Caki2 (cell line): ENCODE data around the gene PHLPP1. TPM values are rescaled to one million over a fixed set of nuclear protein-coding genes. Genes with fewer than 3 reads are reported as not detected.

Experiments
- DNase-seq: peaks from one replicate; pipeline ENCODE4 v3.0.0-alpha.2; 2015; ENCODE audit warnings: low read depth
- in situ Hi-C: cut with HindIII; loops from 2 replicates; pipeline ENCODE4 v1.10.0; 2016; ENCODE audit warnings: low sequenced_read_pairs, low pct_unique_long_range_greater_than_20kb, mixed read lengths
- total RNA-seq: library from RNA; depleted of rRNA; stranded (reverse); fragments of >200 nt; shearing (Covaris generic); gene quantifications from 2 replicates; pipeline ENCODE4 v1.2.3, GENCODE V29; 2014; ENCODE audit warnings: low replicate concordance

PHLPP1 gene
- total RNA-seq, 1 experiment from 2014 or later: 13.2 TPM

DNA sequence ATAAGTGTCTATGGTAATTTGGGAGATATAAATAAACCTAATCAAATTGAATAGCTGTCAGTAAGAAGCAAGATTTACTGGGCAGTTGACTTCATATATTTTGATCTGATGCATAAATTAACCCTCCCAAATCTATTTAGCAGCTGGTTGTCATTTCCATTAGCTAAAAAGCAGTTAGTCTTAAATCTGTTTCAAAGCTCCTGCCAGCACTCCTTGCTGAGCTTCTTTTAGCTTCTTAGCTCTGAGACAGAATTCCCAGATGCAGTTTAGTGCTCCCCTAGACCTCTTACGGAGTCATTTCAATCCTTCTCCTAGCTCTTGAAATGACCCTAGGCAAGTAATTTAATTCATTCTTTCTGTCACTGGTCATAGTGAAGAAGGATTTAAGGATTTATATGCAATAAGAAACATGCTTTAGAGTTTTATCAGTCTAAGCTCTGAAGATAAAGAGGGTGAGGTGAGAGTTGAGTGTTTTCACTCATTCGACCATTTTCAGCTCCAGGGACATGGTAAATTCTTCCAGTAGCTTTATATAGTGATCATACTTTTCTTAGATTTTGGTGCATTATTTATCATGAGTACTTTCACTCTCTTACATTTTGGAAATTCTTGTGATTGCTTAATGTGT, 98.9 kb downstream of the PHLPP1 start:
- no peak for DNase-seq
- in situ Hi-C loops: no loop called here

DNA sequence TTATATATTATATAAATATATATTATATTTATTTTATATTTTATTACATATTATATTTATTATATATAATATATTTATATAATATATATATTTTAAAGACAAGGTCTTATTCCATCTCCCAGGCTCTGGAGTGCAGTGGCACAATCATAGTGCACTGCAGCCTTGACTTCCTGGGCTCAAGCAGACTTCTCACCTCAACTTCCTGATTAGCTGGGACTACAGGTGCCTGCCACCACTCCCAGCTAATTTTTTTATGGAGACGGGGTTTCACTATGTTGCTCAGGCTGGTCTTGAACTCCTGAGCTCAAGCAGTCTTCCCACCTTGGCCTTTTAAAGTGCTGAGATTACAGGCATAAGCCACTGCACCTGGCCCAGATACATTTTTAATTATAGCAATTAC, 110.0 kb downstream of the PHLPP1 start:
- in situ Hi-C loops: no loop called here
- no peak for DNase-seq

DNA sequence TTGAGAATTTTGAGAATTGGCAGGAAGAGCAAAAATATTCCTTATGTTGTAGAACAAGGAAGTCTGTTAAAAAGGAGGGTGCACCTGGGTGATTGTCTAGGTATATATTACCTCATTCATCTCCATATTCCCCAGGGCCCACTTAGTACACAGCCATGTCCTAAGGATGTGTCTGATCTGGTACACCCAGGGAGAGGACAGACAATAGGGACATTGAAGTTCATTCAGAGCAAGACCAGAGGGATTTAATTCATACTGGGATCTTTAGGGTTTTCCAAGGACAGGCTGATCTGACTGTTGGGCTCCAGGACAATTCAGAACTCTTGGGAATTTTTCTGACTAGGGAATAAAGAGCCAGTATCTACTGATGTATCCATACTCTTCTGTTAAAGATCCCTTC, 112.1 kb downstream of the PHLPP1 start:
- in situ Hi-C loops: no loop called here
- no peak for DNase-seq

DNA sequence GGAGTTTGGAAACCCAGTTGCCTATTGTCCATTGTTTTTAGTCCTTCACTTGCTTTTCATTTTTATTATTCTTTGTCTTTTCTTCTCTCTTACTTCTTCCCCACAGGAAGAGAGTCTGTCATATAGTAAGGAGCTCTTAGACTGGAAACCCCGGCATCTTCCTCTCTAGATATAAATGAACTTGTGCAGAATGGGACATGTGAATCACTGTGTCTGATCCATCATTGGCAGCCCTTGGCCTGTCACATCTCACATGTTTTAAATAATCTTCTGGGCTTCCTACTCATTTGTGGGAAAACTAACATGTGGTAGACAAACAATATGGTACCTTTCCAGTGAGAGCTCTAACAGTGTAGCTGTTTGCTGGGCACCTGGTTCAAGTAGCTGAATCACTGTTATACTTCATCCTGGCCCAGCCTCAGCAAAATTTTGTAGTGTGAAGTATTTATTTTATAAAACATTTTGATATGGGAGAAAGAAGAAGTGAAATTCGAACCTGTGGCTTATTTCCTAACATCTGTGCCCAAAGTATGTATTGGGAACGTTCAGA, 112.8 kb downstream of the PHLPP1 start:
- in situ Hi-C loops: no loop called here
- no peak for DNase-seq

DNA sequence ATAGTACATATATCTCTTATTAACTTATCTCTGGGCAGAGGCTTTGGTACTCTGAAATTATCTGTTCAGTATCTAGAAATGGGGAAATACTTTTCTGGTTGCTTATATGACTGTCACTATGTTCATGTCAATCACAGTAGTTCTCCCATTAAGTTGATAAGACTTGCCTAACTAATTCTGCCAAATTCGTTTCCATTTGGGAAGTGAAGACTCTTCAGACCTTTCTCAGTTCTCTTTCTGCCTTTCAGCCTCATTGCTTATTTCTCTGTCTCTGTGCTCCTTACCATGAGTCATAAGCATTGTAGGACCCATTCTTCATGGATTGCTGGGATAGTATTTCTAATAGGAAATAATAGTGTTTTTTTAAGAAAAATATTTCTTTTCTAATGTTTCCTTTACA, 113.5 kb downstream of the PHLPP1 start:
- DNase-seq: no peak
- in situ Hi-C loops: no loop called here

DNA sequence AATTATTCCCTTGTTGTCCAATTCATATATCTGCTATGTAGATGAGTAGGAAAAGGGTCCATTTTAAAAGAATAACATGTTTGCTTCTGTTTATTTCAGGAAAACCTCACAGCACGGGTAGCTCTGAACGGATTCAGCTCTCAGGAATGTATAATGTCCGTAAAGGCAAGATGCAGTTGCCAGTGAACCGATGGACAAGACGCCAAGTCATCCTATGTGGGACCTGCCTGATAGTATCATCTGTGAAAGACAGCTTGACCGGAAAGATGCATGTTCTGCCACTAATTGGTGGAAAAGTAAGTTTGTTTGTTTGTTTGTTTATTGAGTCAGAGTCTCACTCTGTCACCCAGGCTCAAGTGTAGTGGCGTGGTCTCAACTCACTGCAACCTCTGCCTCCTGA, 114.6 kb downstream of the PHLPP1 start:
- no peak for DNase-seq
- in situ Hi-C loops: no loop called here

DNA sequence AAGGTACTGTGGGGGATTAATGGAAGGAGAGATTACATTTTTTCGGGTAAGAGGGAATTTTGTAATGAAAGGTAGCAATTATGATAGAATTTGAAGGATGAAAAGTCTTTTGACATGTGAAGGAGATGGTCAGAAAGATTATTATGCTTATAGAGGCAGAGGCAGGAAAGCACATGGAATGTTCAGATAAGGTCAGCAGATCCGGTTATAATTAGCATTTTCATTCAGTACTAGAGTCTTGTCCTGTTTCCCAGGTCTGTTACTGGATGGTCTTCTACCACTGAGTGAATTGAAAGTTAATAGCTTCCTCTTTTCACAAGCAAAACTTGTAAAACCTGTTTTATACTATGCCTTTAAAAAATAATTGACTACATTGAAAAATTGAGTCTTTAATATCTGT, 116.9 kb downstream of the PHLPP1 start:
- in situ Hi-C loops: no loop called here
- DNase-seq: no peak

DNA sequence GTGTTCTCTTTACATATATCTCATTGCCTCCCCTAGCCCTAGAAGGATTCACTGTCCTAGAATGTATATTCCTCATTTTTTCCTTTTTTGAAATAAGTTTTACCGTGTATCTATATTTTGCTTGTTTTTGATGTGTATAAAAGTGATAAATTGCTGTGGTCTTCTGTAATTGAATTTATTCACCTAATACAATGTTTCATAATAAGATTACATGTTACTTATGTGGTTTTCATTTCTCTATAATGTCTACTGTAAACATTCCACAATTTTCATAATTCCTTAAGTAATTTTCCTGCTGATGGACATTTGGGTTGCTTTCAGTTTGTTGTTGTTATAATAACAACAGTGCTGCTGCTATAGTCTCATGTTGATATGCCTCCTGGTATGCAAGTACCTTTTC, 118.2 kb downstream of the PHLPP1 start:
- in situ Hi-C loops: no loop called here

DNA sequence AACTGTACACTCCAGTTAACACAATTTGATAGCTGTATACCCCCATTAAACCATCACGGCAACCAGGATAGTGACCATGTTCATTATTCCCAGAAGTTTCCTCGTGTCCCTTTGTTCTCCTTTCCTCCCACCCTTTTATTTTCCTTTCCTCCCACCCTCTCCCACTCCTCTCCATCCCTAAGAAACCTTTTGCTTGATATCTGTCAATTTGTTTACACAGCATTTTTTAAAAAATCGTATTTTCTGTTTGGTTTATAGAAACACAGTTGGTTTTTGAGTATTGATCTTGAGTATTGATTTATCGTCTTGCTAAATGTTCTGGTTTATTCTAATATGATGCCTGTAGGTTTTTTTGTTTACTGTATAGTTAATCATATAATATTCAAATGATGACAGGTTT, 119.4 kb downstream of the PHLPP1 start:
- in situ Hi-C loops: no loop called here

More for the DNA sequence above, 118.2 kb downstream of the PHLPP1 start:
- DNase-seq: no peak

DNA sequence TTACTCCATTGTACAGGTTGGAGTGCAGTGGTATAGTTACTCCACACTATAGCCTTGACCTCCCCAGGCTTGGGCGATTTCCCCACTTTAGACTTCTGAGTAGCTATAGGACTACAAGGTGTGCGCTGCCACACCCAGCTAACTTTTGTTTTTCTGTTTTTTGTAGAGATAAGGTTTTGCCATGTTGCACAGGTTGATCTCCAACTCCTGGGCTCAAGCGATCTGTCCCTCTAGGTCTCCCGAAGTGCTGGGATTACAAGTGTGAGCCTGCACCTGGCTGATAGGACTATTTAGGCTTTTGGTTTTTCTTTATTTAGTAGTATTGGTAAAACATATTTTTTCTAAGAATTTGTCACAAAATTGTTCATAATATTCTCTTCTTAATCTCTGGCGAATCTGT, 121.7 kb downstream of the PHLPP1 start:
- in situ Hi-C loops: no loop called here
- DNase-seq: no peak

More for the DNA sequence above, 119.4 kb downstream of the PHLPP1 start:
- no peak for DNase-seq

DNA sequence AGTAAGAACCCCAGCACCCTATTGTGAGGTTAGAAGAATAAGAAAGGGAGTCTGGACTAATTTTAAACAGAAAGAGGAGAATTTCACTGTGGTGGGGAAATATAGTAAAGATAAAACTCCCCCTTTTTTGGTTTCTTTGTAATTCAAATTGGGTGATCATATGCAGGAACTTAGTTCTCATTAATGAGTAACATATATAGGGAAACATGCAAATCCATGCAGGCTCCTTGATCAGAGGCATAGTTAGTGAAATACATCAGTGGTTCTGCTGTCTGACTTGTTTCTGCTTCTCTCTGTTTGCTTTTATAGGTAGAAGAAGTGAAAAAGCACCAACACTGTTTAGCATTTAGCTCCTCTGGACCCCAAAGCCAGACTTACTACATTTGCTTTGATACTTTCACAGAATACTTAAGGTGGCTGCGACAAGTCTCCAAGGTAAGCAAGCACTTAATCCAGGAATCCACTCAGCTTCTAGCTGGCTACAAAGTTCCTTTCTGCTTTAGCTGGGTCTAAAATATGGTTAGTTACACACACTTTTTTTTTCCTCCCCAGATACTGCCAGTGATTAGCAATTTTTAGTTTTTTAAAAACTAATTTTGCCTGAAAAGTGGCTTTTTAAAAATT, 123.2 kb downstream of the PHLPP1 start:
- no peak for DNase-seq
- in situ Hi-C loops: no loop called here

DNA sequence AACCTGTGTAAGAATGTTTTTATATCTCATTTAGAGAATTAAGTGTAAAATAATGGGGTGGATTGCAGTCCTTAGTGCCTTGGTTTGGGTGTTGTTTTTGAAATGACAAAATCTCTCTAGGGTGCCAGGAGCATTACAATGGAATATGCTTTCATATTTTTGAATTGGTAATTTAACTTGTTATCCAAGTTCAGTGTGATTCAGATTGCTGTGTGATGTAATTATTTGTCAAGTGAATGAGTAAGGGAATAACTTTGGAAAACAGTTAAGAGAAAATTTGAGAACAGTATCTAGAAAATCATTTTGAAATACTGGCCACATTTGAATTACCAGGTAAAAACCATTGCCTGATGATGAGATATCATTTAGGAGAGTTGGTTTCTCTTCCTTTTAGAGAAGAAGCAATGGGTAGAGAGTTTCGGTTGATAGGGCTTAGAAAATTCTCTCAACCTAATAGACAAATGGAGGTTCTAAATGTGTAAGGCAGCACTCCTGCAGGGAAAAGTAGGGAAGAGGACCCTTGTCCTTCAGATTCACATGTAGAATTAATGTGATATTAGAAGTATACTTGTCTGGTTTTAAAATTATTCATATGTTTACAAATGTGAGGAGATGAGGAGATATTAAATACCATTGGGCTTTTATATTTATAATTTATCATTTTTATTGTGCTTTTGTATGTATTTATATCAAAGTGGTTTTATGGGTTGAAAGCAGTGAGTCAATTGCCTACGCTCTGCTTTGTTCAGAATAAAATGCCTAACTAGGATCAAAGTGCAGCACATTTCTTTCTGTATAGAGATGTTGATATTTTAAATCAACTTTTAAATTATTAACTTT, 124.8 kb downstream of the PHLPP1 start:
- no peak for DNase-seq
- in situ Hi-C loops: no loop called here

DNA sequence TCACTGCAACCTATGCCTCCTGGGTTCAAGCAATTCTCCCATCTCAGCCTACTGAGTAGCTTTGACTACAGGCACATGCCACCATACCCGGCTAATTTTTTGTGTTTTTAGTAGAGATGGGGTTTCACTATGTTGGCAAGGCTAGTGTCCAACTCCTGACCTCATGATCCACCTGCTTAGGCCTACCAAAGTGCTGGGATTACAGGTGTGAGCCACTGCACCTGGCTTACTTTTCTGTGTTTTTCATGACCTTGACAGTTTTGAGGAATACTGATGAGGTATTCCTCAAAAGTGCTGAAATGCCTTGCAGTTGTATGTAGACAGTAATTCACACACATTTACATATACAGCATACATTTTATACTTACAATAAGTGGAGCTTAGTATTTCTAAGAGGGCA, 126.1 kb downstream of the PHLPP1 start:
- no peak for DNase-seq
- in situ Hi-C loops: no loop called here

DNA sequence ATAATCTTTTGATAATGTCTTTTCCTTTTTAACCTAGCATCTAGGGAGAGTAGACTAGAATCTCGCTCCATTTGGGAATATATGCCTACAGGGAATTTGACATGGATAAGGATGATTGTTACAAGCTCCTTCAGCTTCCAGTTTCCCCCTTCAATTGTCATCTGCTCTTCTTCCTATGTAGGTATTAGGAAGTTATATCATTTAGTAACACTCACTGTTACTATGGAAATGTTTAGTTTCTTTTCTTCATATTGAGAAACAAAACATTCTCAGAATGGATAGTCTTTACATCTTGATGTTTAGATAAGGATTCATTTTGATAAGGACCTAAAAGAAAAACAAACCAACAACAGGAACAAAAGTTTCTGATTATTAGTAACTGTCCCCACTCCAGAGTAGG, 127.6 kb downstream of the PHLPP1 start:
- no peak for DNase-seq
- in situ Hi-C loops: no loop called here

DNA sequence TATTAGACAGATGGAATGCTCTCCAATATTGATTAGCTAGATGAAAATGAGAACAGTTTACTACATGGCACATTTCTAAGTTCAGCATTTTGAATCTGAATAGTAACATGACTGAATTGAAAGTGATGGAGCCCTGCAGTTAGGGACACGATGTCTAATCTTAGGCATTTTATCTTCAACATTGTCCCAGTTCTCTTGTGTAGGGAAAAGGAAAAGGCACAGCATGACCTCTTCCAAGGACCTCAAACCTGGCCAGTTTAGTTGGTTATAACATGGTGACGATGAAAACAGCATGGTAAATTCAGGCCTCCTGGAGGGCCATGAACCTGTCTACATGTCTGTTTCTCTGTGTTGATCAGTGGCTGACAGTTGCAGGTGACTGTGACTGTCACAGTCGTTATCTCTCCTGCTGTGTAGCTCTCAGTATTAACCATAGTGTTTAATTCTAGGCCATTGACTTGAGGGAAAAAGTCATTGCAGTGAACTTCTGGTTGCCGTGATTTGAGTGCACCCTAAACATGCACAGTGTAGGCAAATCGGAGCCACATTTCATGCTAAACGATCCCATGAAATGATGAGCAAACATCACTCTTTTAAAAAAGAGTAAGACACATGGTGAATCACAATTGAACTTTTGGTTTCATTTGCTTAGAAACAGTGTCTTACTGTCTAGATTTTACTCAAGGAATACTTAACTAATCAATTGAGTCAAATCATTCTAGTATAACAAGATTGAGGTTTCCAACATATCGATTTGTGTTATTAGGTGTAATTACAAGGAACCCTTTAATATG, 129.7 kb downstream of the PHLPP1 start:
- DNase-seq: no peak
- in situ Hi-C loops: no loop called here

DNA sequence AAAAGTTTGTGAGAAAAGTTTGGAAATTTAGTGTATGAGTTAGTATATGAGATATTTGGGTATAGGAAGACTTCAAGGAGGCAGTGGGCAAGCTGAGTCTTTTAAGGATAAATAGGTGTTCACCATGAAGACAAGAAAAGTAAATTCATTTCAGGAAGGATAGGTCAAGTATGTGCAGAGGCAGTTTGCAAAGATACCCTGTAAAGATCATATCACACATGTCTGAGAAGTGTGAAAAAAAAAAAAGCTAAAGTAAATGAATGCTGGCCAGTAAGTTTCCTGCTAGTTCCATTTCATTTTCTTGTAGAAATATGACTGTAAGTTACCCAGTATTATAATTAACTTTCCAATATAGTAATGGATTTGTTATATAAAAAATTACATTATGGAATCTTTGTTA, 131.0 kb downstream of the PHLPP1 start:
- no peak for DNase-seq
- in situ Hi-C loops: no loop called here

DNA sequence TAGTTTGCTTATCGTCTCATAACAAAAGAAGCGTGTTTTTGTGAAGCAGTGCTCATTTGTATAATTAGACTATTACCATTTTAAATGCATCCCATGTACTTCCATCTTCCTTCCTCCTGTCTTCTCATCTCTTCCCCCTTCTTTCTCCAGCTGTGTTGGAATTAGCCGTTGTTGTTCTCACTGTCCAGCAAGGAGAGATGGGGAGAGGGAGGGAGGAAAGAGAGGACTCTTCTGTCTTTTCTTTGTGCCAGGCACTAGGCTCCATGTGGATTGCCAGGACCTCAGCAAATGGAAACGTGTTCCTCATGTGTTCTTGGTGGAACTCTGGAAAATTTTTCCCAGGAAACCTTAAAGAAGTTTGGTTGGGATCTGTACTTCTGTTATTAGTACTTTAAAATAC, 131.7 kb downstream of the PHLPP1 start:
- in situ Hi-C loops: no loop called here
- no peak for DNase-seq

DNA sequence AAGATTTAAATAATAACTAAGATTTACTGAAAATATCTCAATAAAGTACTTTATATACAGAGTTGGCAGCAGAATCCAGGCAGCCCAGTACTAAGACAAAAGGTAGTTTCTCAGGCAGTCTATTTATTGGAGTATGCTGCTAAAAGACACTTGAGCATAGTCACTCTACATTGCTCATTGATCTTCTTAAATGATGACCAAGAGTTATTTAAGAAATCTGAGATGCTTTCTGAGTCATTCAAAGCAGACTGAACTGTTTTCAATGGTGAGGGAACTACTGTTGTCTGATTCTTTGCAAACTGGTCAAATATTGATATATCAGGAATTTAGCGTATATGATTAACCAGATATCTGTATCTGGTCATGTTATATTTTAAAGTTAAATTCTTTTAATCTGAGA, 133.6 kb downstream of the PHLPP1 start:
- DNase-seq: no peak
- in situ Hi-C loops: no loop called here
